Calu3 (cell line): ENCODE measurements around the gene ZC3H7B. TPM values are rescaled to one million over a fixed set of nuclear protein-coding genes. Genes with fewer than 3 reads are reported as not detected.

Experiments
- BruUV-seq: library from RNA; stranded (reverse); fragments of 400-500 nt; replicated peaks from 2 replicates; lab custom pipeline; 2021; lab: Mats Ljungman, UMichigan
- CTCF ChIA-PET: fragments of 300-600 bp; sonication (Branson Sonifier 250); formaldehyde crosslinking; loops from one replicate; lab custom pipeline; 2022; ENCODE audit warnings: antibody characterized with exemption; lab: Charles Lee
- DNase-seq: peaks from one replicate; pipeline ENCODE4 v3.0.0; 2022
- H3K27ac Mint-ChIP-seq: one replicate; pipeline ENCODE4 v1.8.0; 2022; ENCODE audit warnings: mixed read lengths; ENCODE audit not compliant: unreplicated experiment
- H3K27me3 Mint-ChIP-seq: one replicate; pipeline ENCODE4 v1.8.0; 2022; ENCODE audit warnings: mixed read lengths; ENCODE audit not compliant: unreplicated experiment
- H3K36me3 Mint-ChIP-seq: one replicate; pipeline ENCODE4 v1.8.0; 2022; ENCODE audit warnings: mild to moderate bottlenecking, moderate library complexity, mixed read lengths; ENCODE audit not compliant: insufficient read depth, unreplicated experiment
- H3K4me1 Mint-ChIP-seq: one replicate; pipeline ENCODE4 v1.8.0; 2022; ENCODE audit warnings: mild to moderate bottlenecking, low read depth, mixed read lengths; ENCODE audit not compliant: unreplicated experiment
- H3K4me3 Mint-ChIP-seq: one replicate; pipeline ENCODE4 v1.8.0; 2022; ENCODE audit warnings: mild to moderate bottlenecking, low read depth, moderate library complexity, mixed read lengths; ENCODE audit not compliant: unreplicated experiment
- H3K9me3 Mint-ChIP-seq: one replicate; pipeline ENCODE4 v1.8.0; 2022; ENCODE audit warnings: low read depth, mixed read lengths; ENCODE audit not compliant: unreplicated experiment
- CTCF ChIP-seq: fragments of 200-600 bp; IDR thresholded peaks from one replicate; pipeline ENCODE4 v1.8.0; 2022; ENCODE audit warnings: antibody characterized with exemption; ENCODE audit not compliant: unreplicated experiment
- intact Hi-C: fragments of 100-400 bp; cut with micrococcal nuclease; formaldehyde crosslinking; loops from one replicate; pipeline ENCODE4 v1.10.0; 2022; ENCODE audit not compliant: unreplicated experiment
- total RNA-seq: library from RNA; stranded (reverse); gene quantifications from 2 replicates; pipeline ENCODE4 v1.2.3, GENCODE V29; 2022

Gene ZC3H7B
- total RNA-seq, 1 experiment from 2014 or later, result 53.5 TPM

GRCh38 chr22:41344189-41344788 is 43.0 kb downstream of the ZC3H7B start:
- no peak for TF ChIP-seq CTCF
- BruUV-seq, result no TSS peak
- intact Hi-C loops, result no loop called here
- Mint-ChIP-seq H3K9me3 (no peaks in the 10 kb centered on the region), H3K4me1 (peaks cover 9% of the 10 kb centered on the region), H3K36me3 (peaks cover 24% of the 10 kb centered on the region), H3K27me3 (no peaks in the 10 kb centered on the region), H3K4me3 (no peak overlapping the region), H3K27ac (no peak overlapping the region)
- CTCF ChIA-PET, result interaction anchor here (0.6 kb wide), 1 partner anchor 38 kb away, joined by 6 read pairs; no protein-coding TSS in a partner anchor
- DNase-seq, result no peak

DNA sequence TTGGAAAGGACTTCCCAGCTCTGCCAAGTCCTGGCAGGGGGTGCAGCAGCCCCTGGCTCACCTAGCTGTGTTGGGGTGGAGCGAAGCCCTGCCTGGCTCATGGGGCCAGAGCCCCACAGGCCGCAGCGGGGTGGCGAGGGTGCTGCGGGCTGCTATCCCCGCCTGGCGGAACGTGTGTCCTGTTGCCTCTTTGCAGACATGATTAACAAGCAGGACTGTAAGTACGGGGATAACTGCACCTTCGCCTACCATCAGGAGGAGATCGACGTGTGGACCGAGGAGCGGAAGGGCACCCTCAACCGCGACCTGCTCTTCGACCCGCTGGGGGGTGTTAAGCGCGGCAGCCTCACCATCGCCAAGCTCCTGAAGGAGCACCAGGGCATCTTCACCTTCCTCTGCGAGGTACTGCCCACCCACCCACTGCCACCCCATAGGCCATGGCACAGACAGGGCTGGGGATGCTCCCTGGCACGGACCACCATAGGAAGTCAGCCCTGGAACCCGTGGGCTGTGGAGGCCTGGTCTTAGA is 44.5 kb downstream of the ZC3H7B start:
- intact Hi-C loops, result no loop called here
- Mint-ChIP-seq H3K4me3 (no peak overlapping the region), H3K27ac (no peak overlapping the region), H3K27me3 (no peaks in the 10 kb centered on the region), H3K4me1 (peaks cover 22% of the 10 kb centered on the region), H3K9me3 (no peaks in the 10 kb centered on the region), H3K36me3 (peaks cover 25% of the 10 kb centered on the region)
- no peak for TF ChIP-seq CTCF
- CTCF ChIA-PET, result no interaction called here
- BruUV-seq, result no TSS peak
- DNase-seq, result no peak

DNA sequence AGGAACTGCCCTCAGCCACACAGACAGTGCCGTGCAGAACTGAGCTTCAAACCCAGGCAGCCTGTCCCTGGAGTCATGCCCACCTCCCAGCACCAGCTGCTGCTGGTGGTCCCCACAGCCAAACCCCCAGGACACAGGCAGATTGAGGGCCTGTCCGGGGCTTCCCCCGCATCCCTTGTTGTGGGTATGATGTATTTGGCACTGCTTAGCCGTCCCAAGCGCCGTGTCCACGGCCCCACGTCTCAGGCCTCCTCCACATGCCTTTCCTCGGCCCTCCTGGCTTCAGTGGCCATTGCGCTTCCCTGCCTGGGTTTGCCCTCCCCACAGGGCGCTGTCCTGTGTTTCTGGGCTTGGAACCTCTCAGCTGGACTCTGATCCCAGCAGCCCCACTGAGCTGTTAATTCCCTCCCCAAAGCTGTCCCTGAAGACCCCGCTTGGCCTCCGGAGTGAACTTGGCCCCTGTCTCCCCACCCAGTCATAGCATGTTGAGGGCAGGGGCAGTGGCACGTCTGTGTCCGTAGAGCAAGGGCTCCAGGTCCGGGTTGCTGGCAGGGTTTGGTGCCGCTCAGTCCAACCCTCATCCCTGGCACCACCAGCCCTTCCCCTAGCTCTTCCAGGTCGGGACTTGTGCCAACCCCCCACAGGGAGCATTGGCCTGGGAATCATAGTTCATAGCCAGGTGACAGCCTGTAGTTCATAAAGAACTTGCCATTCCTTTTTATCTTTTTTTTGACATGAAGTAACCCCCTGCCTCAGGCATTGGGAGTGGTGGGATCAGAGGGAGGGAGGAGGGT is 45.9 kb downstream of the ZC3H7B start:
- CTCF ChIA-PET, result no interaction called here

More for the DNA sequence above, 45.9 kb downstream of the ZC3H7B start:
- TF ChIP-seq CTCF, result no peak
- Mint-ChIP-seq H3K4me1 (peaks cover 23% of the 10 kb centered on the region), H3K36me3 (peaks cover 24% of the 10 kb centered on the region), H3K27ac (no peak overlapping the region), H3K9me3 (no peaks in the 10 kb centered on the region), H3K4me3 (no peak overlapping the region), H3K27me3 (no peaks in the 10 kb centered on the region)
- intact Hi-C loops, result no loop called here
- no peak for DNase-seq
- BruUV-seq, result no TSS peak
